ENCODE measurements around the gene PFKFB3.

Gene PFKFB3

DNA sequence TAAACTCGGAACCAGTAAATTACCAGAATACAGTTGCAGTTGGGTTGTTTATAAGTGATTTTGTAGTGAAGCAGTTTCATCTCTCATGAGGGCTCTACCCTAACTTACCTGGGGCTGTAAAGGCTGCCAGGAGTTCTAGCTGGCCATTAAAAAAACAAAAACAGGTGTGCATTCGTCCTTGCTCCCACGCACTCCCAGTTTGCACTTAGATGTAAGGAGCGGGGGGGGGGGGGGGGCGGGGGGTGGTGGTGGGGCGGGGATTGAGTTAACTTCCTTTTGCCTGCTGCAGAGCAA, 2.3 kb upstream of the PFKFB3 start:
- peak overlapping the region; percentile 72; the same call in 1 of the 2 replicates for H3K27ac ChIP-seq
- TF ChIP-seq, protein P1, sequence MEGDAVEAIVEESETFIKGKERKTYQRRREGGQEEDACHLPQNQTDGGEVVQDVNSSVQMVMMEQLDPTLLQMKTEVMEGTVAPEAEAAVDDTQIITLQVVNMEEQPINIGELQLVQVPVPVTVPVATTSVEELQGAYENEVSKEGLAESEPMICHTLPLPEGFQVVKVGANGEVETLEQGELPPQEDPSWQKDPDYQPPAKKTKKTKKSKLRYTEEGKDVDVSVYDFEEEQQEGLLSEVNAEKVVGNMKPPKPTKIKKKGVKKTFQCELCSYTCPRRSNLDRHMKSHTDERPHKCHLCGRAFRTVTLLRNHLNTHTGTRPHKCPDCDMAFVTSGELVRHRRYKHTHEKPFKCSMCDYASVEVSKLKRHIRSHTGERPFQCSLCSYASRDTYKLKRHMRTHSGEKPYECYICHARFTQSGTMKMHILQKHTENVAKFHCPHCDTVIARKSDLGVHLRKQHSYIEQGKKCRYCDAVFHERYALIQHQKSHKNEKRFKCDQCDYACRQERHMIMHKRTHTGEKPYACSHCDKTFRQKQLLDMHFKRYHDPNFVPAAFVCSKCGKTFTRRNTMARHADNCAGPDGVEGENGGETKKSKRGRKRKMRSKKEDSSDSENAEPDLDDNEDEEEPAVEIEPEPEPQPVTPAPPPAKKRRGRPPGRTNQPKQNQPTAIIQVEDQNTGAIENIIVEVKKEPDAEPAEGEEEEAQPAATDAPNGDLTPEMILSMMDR (conservative IDR thresholded peaks at IDR 0.05), result no peak

DNA sequence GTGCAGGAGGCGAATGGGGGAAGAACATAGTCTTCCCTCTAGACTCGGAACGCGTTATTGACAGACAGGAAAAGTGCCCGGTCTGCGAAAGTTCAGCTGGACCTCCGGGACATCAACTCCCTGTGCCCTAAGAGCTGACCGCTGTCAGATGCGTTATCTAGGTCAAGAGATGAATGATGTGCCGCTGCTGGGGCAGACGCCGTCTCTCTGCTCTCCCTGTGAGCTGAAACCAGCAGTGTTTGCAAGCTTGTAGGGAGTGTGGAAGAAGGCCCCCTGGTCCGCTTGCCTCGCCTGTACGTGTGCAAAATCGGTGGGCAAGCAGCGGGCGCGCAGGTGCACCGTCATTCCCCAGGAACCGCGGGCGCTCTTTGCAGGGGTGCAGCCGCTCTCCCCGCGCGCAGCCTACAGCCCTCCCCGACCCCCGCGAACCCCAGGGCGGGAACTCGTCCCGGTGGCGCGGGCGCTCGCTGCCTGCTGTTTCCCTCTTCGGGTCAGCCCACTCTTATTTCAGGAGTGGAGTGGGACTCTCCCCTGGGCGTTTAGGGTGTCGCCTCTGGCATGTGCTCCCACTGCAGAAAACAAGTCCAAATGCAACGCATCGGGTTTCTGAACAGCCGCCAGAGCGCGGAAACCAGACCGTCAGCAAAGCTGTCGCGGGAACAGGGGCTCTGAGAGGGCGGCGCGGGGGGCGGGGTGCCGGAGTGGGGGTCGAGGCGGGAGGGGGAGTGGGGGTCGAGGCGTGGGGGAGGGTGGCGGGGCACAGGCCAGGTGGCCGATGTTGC, 1.8 kb upstream of the PFKFB3 start:
- H3K27ac ChIP-seq, result peak overlapping the region; percentile 72

DNA sequence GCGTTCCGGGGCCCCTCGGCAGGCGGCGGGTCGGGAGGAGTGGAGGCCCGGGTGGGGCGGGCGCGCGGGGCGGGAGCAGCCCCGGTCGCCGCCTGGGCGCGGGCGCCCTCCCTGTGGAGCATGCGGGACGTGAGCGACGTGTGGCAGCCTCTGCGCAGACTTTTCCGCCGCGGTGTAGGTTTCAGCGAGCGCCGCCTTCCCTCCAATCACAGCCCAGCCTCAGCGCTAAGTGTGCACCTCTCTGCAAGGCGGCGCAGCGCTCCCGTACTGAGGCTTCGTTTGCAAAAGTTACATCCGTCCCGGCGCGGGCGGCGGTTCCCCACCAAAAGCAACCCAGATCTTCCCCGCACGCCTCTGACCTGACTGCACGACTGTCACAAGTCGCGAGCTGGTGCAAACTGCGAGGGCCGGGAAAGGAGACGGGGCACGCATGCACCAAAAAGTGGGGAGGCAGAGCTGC, 1.2 kb upstream of the PFKFB3 start:
- H3K27ac ChIP-seq, result peak overlapping the region; percentile 72; the same call in 1 of the 2 replicates
- TF ChIP-seq, protein P1 (conservative IDR thresholded peaks at IDR 0.05), result no peak

More for the DNA sequence above, 1.8 kb upstream of the PFKFB3 start:
- TF ChIP-seq, protein P1 (conservative IDR thresholded peaks at IDR 0.05), result no peak

DNA sequence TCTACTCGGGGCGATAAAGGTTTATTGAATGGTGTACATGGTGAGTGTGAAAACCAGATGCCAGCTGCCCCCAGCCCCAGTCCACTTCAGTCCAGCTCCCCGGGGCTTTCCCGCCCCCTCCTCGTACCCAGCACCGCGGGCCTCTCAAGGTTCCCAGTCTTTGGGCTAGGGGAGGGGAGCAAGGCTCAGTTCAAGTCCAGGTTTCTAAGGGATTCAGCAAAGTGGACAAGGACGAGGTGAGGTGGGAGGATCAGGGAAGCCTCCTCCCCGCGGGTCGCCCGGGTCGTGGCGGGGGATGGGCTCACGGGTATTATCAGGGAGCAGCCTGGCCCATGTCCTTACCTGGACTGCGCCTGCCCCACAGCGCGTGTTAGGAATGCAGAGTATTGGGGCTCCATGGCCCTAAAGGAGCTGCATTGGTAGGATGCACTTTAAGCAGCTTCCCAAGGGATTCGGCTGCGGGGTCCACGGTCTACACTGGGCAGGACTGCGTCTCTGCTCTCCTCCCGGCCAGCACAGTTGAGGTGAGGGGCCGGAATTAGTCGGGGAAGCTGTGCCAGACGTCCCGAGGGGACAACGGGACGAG, 541 bp upstream of the PFKFB3 start:
- TF ChIP-seq, protein P1 (conservative IDR thresholded peaks at IDR 0.05), result no peak
- peak overlapping the region; percentile 72; the same call in 1 of the 2 replicates for H3K27ac ChIP-seq

DNA sequence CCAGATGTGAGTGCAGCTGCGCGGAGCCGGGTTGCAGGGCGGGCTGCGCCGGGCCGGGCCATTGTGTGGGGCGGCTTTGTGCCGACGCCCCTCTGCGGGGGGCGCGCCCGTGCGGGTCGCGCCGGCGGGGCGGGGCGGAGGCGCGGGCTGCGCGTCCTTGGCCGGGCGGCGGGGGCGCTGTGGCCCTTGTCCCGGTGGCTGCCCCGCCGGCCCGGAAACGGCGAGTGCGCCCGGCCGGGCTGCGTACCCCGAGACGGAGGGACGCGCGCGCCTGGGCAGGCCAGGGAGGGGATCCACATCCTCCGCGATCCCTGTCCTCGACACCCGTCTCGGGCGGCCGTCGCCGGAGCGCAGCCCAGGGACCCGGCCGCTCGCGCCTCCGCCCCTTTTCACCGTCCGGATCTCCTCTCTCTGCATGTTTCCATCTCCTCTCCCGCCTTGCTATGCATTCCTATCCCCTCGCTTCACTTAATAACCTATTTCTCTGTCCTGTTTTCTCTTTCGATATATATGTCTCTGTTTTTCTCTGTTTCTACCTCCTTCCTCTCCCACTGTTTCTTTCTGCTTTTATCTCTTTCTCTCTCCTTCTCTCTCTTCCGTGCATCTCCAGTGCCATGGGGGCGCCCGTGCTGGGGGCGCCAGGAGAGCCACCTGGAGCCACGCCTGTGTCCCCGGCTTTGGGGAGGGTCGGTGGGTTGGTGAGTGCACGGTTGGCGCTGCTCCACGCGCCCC, 765 bp downstream of the PFKFB3 start:
- TF ChIP-seq, protein P1 (conservative IDR thresholded peaks at IDR 0.05), result peak; percentile 59
- H3K27ac ChIP-seq, result peak overlapping the region; percentile 72

DNA sequence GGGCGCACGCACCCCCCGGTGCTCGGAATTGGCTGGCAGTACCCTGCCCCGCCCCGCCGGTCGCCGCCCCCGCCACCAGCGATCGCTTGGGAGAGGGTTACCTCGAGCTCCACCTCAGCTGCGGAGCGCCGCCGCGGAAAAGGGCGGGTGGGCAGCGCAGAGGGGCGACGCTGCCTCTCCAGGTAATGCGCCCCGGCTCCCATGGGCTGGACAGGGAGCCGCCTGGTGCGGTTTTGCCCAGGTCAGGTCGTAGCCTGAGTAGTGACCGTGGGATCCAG, 1.3 kb downstream of the PFKFB3 start:
- H3K27ac ChIP-seq, result peak overlapping the region; percentile 72
- TF ChIP-seq, protein P1 (conservative IDR thresholded peaks at IDR 0.05), result no peak

Data from VCaP (cell line).